ENCODE results near the gene DCLK3.

The DCLK3 gene

DNA sequence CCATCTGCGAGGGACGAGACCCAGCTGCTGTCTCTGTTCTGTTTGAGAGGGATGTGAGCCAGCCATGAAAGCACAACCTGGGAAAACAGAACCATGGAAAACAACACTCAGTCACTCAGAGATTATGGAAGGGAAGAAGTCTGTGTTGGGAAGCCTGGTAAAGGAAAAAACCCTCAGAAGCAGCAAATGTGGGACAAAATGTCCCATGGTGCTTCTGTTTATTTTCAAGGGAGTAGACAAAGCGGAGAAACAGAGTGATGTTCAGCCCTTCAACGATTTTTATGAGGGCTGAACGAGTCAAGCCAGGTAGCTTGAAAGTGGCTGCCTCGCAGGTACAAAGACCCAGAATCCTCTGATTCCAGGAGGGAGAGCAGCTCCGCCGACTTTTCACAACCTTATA is 59.3 kb downstream of the DCLK3 start:
- no peak for DNase-seq

DNA sequence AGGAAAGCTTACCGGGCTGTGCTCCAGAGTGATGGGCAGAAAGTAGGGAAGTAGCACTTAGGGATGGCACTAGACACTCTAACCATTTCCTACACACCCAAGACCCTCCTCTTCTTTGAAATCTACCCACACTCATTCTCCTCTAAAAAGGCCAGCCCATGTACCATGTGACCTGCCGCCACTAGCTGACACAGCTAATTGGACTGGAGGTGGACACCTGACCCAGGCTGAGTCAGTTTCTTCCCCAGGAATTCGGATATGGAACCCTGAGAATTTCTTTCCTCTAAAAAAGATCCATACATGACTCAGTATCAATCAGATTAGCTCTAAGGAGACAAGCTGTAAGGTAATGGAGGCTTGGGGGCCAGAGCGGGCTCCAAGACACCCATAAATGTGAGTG is 60.1 kb downstream of the DCLK3 start:
- DNase-seq, result no peak

DNA sequence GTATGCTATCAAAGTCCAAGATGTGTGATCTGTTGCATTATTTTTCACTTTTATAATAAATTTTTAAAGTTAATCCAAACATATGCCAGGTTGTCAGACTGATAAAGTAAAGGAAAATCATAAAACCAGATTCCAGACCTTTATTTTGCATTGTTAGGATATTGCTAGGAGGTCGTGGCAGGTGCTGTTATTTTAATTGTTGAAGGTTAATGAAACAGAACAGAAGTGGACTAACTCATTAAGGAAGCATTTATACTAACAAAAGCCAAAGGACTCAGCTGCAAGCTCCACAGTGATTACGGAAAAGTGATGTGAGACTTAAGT is 63.1 kb downstream of the DCLK3 start:
- DNase-seq, result no peak

DNA sequence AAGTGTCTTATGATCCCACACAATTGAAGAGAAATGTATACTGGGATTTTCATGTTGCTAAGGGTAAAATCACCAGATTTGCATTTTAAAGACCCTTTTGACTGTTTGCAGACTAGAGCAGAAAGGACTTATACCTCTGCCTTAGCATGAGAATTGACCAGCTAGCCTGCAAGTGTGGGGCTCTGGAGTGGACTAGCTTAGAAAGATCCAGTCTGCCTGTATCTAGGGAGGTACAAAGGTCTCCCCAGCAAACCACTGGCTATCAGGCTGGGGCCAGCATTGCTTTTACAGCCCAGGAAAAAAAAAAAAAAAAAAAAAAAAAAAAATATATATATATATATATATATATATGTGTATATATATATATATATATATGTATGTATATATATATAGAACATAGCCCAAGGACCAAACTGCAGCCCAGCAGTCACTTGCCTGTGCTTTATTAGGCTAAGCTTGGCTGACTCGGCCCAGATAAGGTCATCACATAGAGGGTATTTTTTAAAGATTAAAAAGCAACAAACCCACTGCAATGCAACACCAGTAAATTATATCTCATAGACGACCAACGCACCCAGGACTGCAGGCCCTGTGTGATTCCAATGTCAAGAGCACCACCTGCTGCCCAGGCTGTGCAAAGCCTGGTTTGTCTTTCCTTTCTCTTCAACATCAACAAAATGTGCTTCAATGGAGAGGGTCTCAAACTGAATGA is 63.7 kb downstream of the DCLK3 start:
- no peak for DNase-seq

DNA sequence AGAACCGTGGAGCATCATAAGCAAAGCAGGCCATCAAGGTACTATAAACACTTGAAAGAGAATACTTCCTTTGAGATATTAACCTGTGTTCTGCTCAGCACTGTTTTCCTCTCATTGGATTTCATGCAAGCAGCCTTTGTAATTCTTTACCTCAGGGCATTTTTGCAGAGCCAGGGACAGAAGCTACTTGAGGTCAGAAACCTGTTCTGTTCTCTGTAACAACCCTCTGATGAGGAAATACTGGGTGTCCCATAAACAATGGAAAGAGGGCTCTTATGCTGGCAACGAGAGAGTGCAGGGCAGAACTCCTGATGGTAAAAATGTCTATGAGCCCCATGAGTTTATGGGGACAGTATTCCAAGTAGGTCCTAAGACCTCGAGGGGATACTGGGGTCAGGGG is 66.0 kb downstream of the DCLK3 start:
- no peak for DNase-seq

DNA sequence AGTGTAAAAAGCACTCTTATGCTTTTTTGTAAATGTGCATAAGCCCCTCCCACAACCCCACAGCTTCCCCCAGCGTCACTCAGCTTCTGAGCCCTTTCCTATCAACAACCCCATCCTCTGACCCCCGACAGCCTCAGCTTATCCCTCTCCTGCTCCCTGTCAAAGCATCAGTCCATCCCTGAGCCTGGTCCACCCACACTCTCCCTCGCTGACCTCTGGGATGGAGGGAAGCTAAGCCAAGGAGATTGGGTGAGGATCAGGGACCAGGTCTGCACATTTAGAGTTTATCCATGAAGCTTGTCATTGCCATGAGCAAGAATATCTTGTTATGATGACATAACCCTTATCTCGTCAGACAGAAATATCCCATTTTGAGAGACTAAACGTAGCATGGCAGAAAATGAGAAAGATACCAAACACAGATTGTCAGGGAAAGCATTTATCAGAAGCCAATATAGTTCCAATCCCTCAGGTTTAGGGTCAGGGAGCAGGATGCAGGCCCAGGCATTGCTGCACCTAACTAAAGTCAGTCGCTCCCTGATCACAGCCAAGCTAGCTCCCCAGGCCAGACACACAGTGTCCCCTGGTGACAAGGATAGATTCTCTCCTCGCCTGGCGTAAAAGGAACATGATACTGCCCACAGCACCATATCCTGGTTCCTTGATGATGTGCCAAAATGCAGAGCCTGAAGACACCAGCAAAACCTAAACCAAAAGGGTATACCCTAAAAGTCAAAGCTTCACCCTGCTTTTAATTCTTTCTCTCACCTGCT is 66.9 kb downstream of the DCLK3 start:
- DNase-seq, result no peak

DNA sequence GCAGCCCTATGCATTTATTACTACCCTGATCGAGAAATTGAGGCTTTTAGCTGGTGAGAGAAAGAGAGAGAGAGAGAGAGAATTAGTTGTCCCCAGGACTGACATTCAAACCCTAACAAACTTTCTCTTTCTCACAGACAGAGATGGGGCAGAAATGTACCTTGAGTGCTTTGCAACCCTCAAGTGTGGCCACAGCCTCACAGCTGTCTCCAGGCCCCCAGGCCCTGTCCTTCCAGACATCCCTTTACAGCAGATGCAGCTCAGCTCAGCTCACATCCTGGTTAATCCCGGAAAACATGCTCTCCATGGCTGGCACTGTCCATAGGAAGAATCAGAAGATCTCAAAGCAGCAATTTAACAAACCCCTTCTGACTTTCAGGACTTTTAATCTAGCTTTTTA is 67.6 kb downstream of the DCLK3 start:
- DNase-seq, result no peak

DNA sequence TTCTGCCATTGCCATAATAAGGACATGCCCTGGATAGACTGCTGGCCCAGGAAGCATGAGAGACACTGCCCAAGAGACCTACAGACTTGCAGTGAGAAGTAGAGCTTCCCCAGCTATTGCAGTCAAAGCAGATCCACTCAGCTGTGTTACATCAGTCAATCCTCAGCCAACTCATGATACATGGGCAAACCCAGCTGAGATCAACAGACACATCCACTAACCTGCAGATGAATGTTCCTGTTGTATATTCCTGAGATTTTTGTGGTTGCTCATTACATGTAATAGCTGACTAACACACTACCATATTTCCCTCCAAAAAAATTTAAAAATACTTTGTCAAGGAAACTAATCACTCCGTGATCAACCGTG is 68.6 kb downstream of the DCLK3 start:
- no peak for DNase-seq

DNA sequence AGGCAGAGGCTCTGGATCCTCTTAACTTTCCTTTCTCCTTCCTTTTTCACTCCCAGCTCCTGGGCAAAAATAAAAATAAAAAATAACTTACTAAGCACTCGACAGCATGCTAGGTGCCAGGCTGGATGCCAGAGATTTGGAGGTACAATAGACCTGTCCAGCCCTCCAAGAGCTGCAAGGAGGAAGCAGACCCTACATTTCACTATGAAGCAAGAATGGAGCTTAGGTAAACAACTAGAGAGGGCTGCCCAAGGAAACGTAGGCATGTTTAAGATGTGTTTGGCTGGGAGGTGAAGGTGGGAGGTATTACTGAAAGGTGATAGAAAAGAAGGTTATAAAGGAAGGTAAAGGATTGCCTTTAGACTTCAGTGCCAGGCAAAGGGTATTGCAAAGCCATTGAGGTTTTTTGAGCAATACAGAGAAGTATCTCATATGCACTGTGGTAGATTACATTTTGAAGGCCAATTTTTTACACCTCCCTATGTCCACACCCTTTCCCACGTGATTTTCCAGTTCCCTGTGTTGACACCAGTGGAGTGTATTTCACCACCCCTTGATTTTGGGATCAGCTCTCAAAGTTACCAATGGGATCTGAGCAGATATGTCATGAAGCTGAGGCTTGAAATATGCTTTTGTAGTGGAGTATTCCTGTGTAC is 69.1 kb downstream of the DCLK3 start:
- DNase-seq, result no peak

DNA sequence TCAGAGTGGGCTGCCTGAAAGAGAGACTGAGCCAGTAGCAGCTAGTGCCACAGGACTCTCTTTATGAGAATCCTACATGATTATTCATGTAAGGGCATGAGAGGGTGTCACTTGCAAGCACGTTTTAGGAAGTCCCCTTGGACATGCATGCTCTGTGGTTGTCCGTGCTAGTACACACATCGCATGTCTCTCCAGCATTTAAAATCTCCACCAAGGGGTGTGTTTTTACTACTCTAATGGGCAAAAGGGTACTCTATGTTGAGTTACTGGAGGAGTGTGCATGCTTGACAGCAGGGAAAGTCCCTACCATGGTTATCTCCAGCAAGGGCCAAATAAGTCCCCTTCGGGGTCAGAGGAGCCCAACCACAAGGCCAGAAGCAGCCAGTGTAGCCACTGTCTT is 70.7 kb downstream of the DCLK3 start:
- DNase-seq, result no peak

DNA sequence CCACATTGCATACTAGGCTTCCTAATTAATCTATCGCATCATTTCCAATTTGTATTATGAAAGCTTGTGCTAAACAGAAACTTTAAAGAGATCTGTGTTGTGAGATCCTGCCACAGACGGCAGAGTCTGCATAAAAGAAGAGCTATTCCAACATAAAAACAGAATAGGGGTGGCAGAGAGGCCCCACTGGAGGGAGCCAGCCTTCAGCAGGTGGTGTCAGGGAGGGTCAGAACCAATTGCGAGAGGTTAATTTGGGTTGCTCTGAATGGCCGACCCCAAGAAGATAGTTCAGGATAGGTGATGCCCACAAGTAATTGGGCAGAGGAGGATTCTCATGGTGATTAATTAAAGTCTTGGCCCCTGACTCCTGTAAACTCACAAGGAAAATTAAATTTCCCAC is 74.8 kb downstream of the DCLK3 start:
- DNase-seq, result no peak

DNA sequence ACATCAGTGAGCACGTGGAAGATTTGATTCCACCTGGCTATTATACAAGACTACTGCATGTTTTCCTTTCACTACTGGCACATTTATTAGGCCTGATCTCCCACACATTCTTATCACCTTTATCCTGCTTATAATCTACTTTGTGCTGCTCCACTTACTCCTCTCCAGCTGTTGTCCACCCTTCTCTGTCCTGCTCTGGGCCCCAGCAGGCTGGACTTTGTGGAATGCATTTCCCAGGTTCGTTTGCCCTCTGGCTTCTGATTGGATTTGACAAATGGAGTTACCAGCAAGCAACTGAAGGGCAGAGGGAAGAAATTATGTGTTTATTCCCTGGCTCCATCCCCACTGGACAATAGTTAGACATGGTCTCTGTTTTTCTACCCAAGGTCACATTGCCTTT is 75.5 kb downstream of the DCLK3 start:
- DNase-seq, result no peak

DNA sequence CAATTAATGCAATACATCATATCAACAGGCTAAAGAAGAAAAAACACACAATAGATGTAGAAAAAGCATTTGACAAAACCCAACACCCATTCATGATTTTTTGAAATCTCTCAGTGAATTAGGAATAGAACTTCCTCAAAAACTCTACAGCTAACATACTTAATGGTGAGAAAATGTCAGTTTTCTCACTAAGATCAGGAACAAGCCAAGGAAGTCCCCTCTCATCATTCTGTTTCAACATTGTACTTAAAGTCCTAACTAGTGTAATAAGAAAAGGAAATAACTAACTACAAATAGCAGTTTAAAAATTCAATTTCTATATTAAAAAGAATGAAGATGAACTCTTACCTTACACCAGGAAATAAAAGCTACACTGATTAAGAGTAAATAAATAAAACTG is 77.8 kb downstream of the DCLK3 start:
- no peak for DNase-seq

DNA sequence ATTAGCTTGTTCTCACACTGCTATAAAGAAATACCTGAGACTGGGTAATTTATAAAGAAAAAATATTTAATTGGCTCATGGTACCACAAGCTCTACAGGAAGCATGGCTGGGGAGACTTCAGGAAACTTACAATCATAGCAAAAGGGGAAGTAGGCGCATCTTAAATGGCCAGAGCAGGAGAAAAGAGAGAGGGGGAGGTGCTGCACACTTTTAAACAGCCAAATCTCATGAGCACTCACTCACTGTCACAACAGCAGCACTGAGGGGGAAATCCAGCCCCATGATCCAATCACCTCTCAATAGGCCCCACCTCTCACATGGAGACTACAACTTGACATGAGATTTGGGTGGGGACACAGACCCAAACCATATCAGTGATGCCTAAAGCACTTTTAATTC is 82.5 kb downstream of the DCLK3 start:
- no peak for DNase-seq

DNA sequence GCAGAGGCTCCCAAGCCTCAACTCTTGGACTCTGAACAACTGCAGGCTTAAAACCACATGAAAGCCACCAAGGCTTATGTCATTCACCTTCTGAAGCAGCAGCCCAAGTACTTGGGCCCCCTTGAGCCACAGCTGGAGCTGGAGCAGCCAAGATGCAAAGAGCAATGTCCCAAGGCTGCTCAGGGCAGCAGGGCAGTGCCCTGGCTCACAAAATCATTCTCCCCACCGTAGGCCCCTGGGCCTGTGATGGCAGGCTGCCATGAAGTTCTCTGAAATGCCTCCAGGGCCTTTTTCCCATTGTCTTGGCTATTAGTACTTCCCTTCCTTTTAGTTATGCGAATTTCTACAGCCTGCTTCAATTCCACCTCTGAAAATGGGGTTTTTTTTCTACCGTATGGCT is 83.4 kb downstream of the DCLK3 start:
- DNase-seq, result no peak

DNA sequence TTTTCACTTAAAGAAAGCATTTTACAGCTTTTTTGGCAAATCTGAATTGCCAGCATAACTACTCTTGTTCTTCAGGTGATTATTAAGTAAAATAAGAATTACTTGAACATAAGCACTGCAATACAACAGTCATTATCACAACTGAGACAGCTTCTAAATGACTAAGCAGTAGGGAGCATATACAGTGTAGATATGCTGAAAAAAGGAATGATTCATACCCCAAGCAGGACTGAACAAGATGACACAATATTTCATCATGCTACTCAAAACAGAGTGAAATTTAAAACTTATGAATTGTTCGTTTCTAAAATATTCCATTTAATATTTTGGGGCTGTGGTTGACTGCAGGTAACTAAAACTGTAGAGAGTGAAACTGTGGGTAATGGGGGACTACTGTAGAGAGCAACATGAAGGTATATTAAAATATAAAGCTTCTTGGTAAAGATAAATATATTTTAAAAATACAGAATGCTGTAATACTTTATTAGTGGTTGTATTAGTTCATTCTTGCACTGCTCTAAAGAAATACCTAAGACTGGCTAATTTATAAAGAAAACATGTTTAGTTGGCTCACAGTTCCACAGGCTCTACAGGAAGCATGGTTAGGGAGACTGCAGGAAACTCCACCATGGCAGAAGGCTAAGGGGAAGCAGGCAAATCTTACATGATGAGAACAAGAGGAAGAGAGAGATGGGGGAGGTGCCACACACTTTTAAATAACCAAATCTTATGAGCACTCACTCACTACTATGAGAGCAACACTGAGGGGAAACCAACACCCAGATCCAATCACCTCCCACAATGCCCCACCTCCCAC is 84.8 kb downstream of the DCLK3 start:
- DNase-seq, result no peak

DNA sequence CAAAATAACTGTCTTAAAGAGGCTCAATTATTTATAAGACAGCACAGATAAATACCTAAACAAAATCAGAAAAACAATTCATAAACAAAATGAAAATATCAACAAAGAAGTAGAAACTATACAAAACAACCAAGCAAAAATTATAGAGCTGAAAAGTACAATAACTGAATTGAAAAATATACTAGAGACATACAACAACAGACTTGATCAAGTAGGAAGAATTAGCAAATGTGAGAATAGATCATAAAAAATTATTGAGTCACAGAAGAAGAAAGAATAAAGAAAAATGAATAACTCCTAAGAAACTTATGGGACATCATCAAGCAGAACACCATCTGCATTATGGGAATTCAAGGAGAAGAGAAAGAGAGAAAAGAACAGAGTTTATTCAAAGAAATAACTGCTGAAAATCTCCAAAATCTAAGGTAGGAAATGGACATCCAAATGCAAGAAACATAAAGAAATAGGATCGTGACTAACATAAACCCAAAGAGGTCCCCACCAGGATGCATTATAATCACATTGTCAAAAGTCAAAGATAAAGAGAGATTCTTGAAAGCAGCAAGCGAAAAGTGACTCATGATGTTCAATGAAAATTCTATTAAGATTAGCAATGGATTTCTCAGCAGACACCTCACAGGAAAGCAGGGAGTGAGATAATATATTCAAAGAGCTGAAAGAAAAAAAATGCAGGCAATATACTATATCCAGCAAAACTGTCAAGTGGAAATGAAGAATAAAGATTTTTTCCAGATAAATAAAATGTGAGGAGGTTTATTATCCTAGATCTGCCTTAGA is 85.9 kb downstream of the DCLK3 start:
- no peak for DNase-seq

DNA sequence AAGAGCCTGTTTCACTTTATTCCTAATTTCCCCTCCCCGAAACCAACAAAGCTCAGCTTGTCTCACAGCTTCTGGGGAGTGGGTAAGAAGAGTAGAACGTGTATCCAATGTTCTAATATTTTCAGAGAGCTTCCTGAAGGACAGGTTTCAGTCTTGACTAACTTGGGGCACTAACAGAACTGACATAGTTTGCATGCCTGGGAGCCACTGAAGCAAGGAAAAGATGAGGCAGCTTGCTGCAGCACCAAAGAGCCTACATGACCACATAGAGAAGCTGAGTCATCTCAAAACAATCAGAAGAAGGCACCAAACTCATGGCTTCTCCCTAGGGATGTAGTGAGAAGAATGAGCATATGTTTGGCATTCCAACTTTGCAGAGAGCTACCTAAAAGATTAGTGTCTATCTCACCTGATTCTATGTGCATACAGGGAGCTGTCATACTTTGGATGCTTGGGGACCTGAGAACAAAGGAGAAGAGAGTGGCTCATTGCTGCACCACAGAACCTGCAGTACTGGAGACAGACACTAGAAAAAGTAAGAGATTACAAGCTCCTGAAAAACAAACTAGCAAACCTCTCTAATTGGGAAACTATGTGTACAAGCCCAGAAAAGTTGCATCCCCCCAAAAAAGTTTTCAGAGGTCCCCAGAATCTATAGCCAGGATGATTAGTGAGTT is 86.9 kb downstream of the DCLK3 start:
- no peak for DNase-seq

DNA sequence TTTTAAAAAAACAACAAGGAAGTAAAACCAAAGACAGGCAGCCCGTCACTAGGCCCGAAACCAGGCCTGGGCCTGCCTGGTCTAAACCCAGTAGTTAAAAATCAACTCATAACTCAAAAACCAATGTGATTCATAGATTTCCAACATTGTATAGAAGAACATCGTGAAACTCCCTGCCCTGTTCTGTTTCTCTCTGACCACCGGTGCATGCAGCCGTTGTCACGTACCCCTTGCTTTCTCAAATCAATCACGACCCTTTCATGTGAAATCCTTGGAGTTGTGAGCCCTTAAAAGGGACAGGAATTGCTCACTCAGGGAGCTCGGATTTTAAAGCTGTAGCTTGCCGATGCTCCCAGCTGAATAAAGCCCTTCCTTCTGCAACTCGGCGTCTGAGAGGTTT is 89.5 kb downstream of the DCLK3 start:
- DNase-seq, result no peak

DNA sequence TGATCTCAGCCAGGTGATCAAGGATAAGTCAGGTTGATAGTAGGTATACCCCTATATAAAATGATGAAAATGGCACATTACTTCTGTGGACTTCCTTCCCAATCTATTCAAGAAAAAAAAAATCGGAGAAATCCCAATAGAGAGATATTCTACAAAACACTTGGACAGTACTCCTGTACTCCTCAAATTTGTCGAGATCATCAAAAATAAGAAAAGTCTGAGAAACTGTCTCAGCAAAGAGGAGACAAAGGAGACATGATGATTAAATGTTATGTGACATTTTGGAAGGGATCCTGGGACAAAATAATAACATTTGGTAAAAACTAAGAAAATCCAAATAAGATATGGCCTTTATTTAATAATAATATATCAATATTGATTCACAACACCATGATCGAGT is 94.6 kb downstream of the DCLK3 start:
- DNase-seq, result no peak

DNA sequence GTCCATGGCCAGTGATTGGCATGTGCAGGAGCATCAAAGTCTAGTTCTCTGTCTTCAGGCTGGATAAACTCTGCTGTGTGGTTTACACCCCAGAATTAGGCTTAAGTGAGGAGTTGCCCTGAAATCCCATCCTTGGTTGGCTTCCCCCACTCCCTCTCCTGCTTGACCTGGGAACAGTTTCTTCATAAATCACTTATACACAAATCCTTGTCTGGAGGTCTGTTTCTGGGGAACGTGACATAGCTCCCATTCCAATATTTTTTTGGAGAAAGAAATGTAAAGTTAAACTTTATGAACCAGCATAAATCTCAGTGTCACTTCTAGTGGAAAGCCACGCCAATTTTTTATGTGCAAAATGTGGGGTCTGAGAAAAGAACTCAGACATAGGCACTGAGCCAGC is 98.2 kb downstream of the DCLK3 start:
- DNase-seq, result no peak

DNA sequence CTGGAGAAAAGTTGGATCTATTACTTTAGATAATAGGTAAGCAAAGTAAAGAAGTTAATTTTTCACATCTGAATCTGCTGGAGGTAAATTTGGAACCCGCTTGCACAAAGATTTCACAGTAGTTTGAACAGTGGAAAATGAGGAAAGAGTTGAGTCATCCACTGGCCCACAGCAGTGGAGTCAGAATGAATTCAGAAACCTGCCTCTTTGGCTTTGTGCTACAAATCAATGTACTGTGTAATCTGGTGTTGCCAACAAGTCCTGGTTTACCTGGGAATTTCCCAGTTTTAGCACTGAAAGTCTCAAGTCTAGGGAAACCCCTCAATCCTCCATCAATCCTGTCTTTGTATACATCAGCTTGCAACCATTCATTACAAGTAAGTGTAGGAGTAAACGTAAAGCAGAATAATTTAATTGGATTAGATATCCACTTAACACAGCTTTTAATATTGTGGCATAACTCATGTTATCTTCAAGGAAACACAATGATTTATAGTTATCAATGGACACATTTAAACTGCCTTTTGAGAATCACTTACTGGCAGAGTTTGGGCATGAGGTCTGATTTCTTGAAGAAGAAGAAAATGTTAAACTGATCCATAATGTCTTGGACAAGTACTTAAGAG is 100.6 kb downstream of the DCLK3 start:
- DNase-seq, result no peak

Data from activated CD4-positive, alpha-beta T cell treated with anti-CD3 and anti-CD28 coated beads for 4 hours (primary cell).